Measurements from ENCODE around the gene TCAP. TPM values are rescaled to one million over a fixed set of nuclear protein-coding genes. Genes with fewer than 3 reads are reported as not detected.

TCAP gene
- total RNA-seq, 2 experiments from 2014 or later: 1.3 to 1.8 TPM

DNA sequence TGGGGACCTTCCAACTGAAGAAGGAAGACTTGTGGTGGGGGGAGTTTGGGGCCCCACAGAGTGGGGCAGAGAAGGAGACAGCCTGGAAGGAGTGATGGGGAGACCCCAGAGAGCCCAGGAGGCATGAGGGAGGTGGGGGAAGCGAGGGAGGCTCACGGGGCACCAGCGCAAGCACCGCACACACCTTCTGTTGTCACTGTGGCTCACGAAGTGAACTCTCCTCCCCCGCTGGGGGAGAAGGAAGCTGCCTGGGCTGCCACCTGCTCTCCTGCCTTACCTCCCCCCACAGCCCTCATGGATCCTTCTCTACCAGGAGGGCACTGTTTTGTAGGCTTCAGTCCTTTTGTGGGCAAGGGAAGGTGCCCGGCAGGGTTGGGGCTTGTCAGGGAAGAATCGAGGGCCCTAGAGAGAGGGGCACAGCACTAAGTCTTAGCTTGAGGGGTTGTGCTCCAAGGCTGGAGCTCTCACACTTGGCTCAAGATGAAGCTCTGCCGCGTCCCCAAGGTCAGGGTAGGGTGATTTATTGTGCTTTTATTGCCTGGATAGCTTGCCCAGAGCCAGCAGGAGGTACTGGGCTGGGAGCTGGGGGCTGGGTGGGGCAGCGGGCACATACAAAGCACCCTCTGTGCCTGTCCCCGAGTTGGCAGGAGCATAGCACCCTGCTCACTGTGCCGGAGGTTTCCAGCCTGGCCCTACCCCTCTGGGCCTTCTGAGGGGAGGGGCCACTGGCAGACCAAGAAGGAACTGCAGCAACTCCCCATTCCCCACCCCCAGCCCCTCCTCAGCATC lies 32.8 kb upstream of the TCAP start:
- H3K27me3 Mint-ChIP-seq (ENCODE audit: low read depth): peaks cover 30% of the 10 kb centered on the region
- ATAC-seq (no peak), DNase-seq (no peak)
- ChIA-PET CTCF (interaction anchor here (1.0 to 6.5 kb wide), 5 partner anchors 10 to 84 kb away, joined by 3 to 189 read pairs (median 8); no protein-coding TSS in a partner anchor), POLR2A (interaction anchor here (1.2 kb wide), 1 partner anchor 56 kb away, joined by 3 read pairs; the partner anchor contains the start of gene PGAP3)
- H3K4me3 Mint-ChIP-seq: no peak overlapping the region
- no peaks in the 10 kb centered on the region for H3K9me3 Mint-ChIP-seq (ENCODE audit: insufficient read depth)
- no peaks in the 10 kb centered on the region for H3K36me3 Mint-ChIP-seq (ENCODE audit: low read depth)
- H3K4me1 Mint-ChIP-seq (ENCODE audit: low read depth): peaks cover 38% of the 10 kb centered on the region
- H3K27ac Mint-ChIP-seq: no peak overlapping the region

DNA sequence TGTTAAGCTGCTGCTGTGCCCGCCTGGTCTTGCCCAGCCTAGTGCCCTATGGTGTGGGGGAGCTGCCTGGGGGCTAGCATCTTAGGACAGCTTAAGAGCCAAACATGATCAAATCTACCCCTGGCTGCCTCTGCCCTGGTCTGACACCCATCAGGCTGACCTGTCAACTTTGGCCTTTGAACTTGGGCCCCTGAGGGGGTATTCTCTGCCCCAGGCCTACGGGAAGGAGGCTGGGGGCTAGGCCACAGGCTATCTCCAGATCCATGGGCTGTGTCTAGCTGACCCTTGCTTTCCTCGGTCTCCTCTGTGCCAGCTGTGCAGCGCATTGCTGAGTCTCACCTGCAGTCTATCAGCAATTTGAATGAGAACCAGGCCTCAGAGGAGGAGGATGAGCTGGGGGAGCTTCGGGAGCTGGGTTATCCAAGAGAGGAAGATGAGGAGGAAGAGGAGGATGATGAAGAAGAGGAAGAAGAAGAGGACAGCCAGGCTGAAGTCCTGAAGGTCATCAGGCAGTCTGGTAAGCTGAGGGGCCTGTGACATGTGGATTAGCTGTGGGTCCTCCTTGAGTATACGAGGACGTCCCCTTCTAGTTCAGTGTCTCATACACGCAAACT lies 31.5 kb upstream of the TCAP start:
- Mint-ChIP-seq H3K27me3 (ENCODE audit: low read depth) (peaks cover 20% of the 10 kb centered on the region), H3K4me1 (ENCODE audit: low read depth) (peaks cover 50% of the 10 kb centered on the region), H3K9me3 (ENCODE audit: insufficient read depth) (no peaks in the 10 kb centered on the region), H3K27ac (peak overlapping the region; percentile 66), H3K4me3 (no peak overlapping the region), H3K36me3 (ENCODE audit: low read depth) (peaks cover 8% of the 10 kb centered on the region)
- CTCF ChIA-PET: interaction anchor here (0.8 to 6.5 kb wide), 15 partner anchors 9 to 442 kb away, joined by 3 to 189 read pairs (median 4); partner anchors contain the start of genes MIEN1 and PGAP3
- POLR2A ChIA-PET: interaction anchor here (1.0 to 1.5 kb wide), 3 partner anchors 11 to 54 kb away, joined by 3 read pairs; partner anchors contain the start of gene PGAP3
- no peak for DNase-seq
- no peak for ATAC-seq

DNA sequence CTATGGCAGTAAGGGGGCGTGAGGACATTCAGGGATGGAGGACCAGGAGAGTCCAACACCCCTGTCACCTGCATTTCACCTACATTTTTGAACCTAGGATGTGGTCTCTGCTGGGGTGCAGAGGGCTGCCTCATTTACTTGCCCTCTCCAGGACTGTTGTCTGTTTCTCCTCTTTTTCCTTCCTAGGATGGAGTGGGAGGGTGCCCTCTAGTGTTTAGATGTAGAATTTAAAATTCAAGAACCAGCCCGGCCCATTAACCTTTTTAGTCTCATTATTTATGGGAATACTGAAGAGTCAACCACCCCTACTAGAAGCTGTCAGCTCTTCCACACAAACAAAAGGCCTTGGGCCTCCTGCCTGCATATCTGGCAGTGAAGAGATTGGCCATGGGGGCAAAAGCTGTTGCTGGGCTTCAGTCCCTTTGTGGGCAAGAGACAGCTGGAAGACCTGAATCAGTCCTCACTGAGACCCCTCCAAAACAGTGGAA lies 30.7 kb upstream of the TCAP start:
- CTCF ChIA-PET: interaction anchor here (0.7 to 6.5 kb wide), 25 partner anchors 8 to 435 kb away, joined by 3 to 189 read pairs (median 4); partner anchors contain the start of genes MIEN1, PGAP3, PSMD3 and RPL19
- POLR2A ChIA-PET: interaction anchor here (1.5 kb wide), 1 partner anchor 12 kb away, joined by 3 read pairs; no protein-coding TSS in a partner anchor

DNA sequence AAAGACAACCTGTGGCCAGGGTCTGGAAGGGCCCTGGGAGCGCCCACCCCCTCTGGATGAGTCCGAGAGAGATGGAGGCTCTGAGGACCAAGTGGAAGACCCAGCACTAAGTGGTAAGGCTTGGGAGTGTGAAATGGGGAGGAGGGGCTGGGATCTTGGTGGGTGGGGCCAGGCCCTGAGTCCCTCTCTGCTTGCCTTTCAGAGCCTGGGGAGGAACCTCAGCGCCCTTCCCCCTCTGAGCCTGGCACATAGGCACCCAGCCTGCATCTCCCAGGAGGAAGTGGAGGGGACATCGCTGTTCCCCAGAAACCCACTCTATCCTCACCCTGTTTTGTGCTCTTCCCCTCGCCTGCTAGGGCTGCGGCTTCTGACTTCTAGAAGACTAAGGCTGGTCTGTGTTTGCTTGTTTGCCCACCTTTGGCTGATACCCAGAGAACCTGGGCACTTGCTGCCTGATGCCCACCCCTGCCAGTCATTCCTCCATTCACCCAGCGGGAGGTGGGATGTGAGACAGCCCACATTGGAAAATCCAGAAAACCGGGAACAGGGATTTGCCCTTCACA lies 29.5 kb upstream of the TCAP start:
- POLR2A ChIA-PET: no interaction called here
- DNase-seq (no peak), ATAC-seq (no peak)
- Mint-ChIP-seq H3K9me3 (ENCODE audit: insufficient read depth) (no peaks in the 10 kb centered on the region), H3K27me3 (ENCODE audit: low read depth) (peaks cover 9% of the 10 kb centered on the region), H3K36me3 (ENCODE audit: low read depth) (peaks cover 10% of the 10 kb centered on the region), H3K4me3 (peak overlapping the region; percentile 92), H3K4me1 (ENCODE audit: low read depth) (peaks cover 68% of the 10 kb centered on the region), H3K27ac (no peak overlapping the region)
- CTCF ChIA-PET: interaction anchor here (1.1 to 10.6 kb wide), 10 partner anchors 10 to 391 kb away, joined by 3 to 189 read pairs (median 8); no protein-coding TSS in a partner anchor

More for the DNA sequence above, 30.7 kb upstream of the TCAP start:
- no peaks in the 10 kb centered on the region for H3K9me3 Mint-ChIP-seq (ENCODE audit: insufficient read depth)
- H3K27me3 Mint-ChIP-seq (ENCODE audit: low read depth): peaks cover 14% of the 10 kb centered on the region
- peak; percentile 44 for DNase-seq
- H3K4me3 Mint-ChIP-seq: no peak overlapping the region
- H3K36me3 Mint-ChIP-seq (ENCODE audit: low read depth): peaks cover 8% of the 10 kb centered on the region
- H3K27ac Mint-ChIP-seq: no peak overlapping the region
- H3K4me1 Mint-ChIP-seq (ENCODE audit: low read depth): peaks cover 56% of the 10 kb centered on the region
- no peak for ATAC-seq

DNA sequence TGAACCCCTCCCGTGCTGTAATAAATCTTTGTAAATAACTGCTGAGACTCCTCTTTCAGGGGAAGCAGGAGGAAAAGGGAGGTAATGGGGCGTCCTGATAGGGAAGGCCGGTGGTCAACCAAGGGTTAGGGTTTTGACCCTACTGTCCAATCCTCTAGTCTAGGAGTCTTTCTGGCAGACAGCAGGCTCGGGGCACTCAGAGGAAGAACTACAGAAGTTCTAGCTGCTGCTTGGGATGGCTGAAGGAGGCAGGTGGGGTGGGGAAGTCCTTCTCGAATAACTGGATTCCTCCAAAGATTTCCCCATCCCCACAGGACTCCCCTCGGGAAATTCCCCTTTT lies 28.6 kb upstream of the TCAP start:
- H3K4me3 Mint-ChIP-seq: peak overlapping the region; percentile 92
- H3K4me1 Mint-ChIP-seq (ENCODE audit: low read depth): peaks cover 69% of the 10 kb centered on the region
- H3K27ac Mint-ChIP-seq: peak overlapping the region; percentile 81
- peaks cover 10% of the 10 kb centered on the region for H3K36me3 Mint-ChIP-seq (ENCODE audit: low read depth)
- CTCF ChIA-PET: interaction anchor here (1.2 to 10.6 kb wide), 4 partner anchors 15 to 208 kb away, joined by 3 to 115 read pairs (median 53); partner anchors contain the start of gene PNMT
- ATAC-seq (peak; percentile 8), DNase-seq (no peak)
- H3K9me3 Mint-ChIP-seq (ENCODE audit: insufficient read depth): no peaks in the 10 kb centered on the region
- peaks cover 6% of the 10 kb centered on the region for H3K27me3 Mint-ChIP-seq (ENCODE audit: low read depth)
- POLR2A ChIA-PET: interaction anchor here (1.1 kb wide), 1 partner anchor 117 kb away, joined by 3 read pairs; no protein-coding TSS in a partner anchor

DNA sequence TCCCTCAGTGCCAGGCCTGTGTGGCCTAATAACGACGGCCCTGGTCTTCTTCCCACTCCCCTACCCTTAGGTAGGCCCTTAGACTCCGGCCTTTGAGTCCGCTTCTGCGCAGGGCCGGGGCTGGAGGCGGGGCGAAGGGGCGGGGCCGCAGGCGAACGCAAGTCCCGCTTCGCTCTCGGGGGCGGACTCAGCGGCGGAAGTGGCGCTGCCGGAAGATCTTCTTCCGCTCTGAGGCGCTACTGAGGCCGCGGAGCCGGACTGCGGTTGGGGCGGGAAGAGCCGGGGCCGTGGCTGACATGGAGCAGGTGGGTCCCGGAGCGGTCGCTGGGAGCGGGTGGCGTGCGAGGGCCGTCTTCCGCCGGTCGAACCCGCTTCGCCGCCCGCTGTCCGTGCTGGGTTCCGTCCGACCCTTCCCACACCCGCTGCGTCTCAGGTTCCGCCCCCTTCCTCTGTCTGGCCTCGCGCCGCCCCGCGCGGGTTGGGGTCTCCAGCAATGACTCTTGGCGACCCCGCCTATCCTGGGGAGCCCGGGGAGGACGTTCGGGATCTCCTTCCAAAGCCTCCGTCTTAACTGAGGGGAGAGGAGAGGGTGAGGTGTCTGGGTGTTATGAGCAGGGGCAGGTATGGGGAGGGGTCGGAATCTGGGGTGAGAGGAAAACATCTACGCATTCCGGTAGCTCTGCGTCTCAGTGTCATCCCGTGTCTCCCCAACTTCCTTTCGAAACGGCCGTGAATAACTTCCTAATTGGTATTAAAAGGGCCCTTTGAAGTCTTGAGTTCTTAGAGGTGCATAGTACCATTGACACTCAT lies 28.0 kb upstream of the TCAP start, which contains the start of gene STARD3:
TSS of gene STARD3 (plus strand) at position 218 of the 810 bp plus-strand sequence. CDS start 16,388 bp downstream, outside the sequence.
- no peaks in the 10 kb centered on the region for H3K27me3 Mint-ChIP-seq (ENCODE audit: low read depth)

DNA sequence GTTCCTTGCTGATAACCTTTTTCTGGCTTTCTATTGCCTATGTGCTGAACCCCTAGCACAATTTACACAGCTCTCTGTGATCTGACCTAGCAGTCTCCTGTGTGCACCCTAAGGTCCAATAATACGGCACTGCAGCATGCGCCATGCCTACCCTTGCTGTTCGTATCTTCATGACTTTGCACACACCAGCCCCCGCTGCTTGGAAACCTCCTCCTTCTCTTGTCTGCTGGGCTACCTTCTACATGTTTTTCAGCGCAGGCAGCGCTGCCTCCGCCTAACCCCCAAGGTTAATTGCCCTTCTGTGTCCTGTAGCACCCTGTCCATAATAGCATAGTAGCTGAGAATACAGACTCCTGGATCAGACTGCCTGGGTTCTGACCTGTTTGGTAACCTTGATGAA lies 26.8 kb upstream of the TCAP start:
- no peaks in the 10 kb centered on the region for H3K9me3 Mint-ChIP-seq (ENCODE audit: insufficient read depth)
- H3K27ac Mint-ChIP-seq: peak overlapping the region; percentile 81

More for the DNA sequence above, 28.0 kb upstream of the TCAP start, which contains the start of gene STARD3:
- Mint-ChIP-seq H3K36me3 (ENCODE audit: low read depth) (peaks cover 10% of the 10 kb centered on the region), H3K27ac (peak within 1 kb of the TSS; percentile 81), H3K9me3 (ENCODE audit: insufficient read depth) (no peaks in the 10 kb centered on the region), H3K4me3 (peak within 1 kb of the TSS; percentile 92), H3K4me1 (ENCODE audit: low read depth) (peaks cover 68% of the 10 kb centered on the region)
- ChIA-PET CTCF (interaction anchor here (1.2 to 10.6 kb wide), 6 partner anchors 16 to 93 kb away, joined by 5 to 115 read pairs (median 8); partner anchors contain the start of genes MIEN1 and PNMT), POLR2A (interaction anchor here (0.7 to 1.1 kb wide), 3 partner anchors 11 to 117 kb away, joined by 3 to 5 read pairs (median 4); no protein-coding TSS in a partner anchor)
- DNase-seq: peak; percentile 94
- peak; percentile 90 for ATAC-seq

DNA sequence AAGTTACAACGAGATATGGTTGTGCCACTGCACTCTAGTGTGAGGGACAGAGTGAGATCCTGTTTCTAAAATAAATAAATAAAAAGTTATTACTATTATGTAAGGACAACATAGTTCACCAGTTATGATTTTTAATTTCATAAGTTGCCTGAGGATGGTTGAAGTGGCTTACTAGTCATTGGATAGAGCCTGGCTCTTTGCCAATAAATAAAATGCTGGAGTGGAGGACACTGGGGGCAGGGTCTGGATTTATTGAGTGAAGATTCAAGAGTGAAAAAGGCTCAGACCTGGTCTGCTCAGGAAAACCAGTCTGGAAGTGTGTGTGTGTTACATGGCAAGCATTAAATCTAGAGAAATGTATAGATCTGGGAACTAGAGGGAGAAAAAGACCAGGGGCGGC lies 26.1 kb upstream of the TCAP start:
- no peak overlapping the region for H3K4me3 Mint-ChIP-seq

More for the DNA sequence above, 26.8 kb upstream of the TCAP start:
- ChIA-PET CTCF (interaction anchor here (1.2 to 10.6 kb wide), 6 partner anchors 15 to 92 kb away, joined by 5 to 115 read pairs (median 8); partner anchors contain the start of genes MIEN1 and PNMT), POLR2A (interaction anchor here (0.9 to 1.8 kb wide), 2 partner anchors 10 to 50 kb away, joined by 5 read pairs; partner anchors contain the start of gene PGAP3)
- no peak for DNase-seq
- H3K4me3 Mint-ChIP-seq: peak overlapping the region; percentile 92
- no peak for ATAC-seq
- peaks cover 10% of the 10 kb centered on the region for H3K36me3 Mint-ChIP-seq (ENCODE audit: low read depth)
- peaks cover 77% of the 10 kb centered on the region for H3K4me1 Mint-ChIP-seq (ENCODE audit: low read depth)
- no peaks in the 10 kb centered on the region for H3K27me3 Mint-ChIP-seq (ENCODE audit: low read depth)

DNA sequence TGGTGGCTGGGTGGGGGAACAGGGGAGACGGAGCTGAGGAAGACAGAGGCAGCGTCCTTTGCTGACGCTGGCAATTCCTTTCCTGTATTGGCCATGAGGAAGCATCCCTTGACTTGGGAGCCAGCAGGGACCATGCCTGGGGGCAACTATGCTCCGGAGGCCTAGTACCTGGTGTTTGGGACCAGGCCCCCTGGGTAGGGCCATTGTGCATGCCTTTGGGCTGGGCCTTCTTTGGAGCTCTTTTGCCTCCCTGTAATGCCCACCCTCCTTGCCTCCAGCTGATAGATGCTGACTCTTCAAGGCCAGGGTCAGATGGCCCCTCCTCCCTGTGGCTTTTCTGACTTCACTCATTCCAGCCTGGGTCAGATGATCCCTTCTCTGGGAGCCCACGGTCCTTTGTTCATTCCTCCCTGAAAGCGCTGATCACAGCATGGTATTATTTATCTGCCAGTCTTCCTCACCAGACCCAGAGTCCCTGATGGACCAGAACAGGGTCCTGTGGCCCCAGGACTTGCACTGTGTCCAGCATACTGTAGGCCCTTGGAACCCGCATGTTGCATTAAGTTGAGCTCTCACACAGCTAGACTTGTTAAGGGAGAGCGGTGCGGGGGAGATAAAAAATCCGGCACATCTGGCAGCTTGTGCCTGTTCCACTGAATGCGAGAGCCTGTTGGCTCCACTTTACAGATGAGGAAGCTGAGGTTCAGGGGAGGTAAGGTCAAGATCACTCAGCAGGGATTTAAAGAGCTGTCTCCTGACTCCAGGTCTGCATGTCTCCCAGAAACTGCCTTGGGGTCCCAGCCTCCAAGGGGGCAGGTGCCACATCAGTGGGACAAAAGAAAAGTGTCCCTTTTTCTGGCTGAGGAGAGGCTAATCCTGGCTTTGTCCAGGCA lies 25.3 kb upstream of the TCAP start:
- H3K4me3 Mint-ChIP-seq: peak overlapping the region; percentile 28
- H3K9me3 Mint-ChIP-seq (ENCODE audit: insufficient read depth): no peaks in the 10 kb centered on the region
- peak overlapping the region; percentile 32 for H3K27ac Mint-ChIP-seq
- H3K36me3 Mint-ChIP-seq (ENCODE audit: low read depth): peaks cover 10% of the 10 kb centered on the region
- ChIA-PET CTCF (interaction anchor here (9.8 to 10.6 kb wide), 2 partner anchors 14 to 18 kb away, joined by 97 to 115 read pairs; no protein-coding TSS in a partner anchor), POLR2A (interaction anchor here (1.8 kb wide), 1 partner anchor 48 kb away, joined by 5 read pairs; the partner anchor contains the start of gene PGAP3)
- ATAC-seq (no peak), DNase-seq (no peak)
- peaks cover 81% of the 10 kb centered on the region for H3K4me1 Mint-ChIP-seq (ENCODE audit: low read depth)
- H3K27me3 Mint-ChIP-seq (ENCODE audit: low read depth): no peaks in the 10 kb centered on the region

More for the DNA sequence above, 26.1 kb upstream of the TCAP start:
- no peaks in the 10 kb centered on the region for H3K9me3 Mint-ChIP-seq (ENCODE audit: insufficient read depth)
- no peak overlapping the region for H3K27ac Mint-ChIP-seq
- H3K4me1 Mint-ChIP-seq (ENCODE audit: low read depth): peaks cover 82% of the 10 kb centered on the region
- ATAC-seq (no peak), DNase-seq (no peak)
- ChIA-PET CTCF (interaction anchor here (2.0 to 10.6 kb wide), 3 partner anchors 14 to 91 kb away, joined by 6 to 115 read pairs (median 97); partner anchors contain the start of gene MIEN1), POLR2A (interaction anchor here (1.8 kb wide), 1 partner anchor 49 kb away, joined by 5 read pairs; the partner anchor contains the start of gene PGAP3)
- no peaks in the 10 kb centered on the region for H3K27me3 Mint-ChIP-seq (ENCODE audit: low read depth)
- peaks cover 10% of the 10 kb centered on the region for H3K36me3 Mint-ChIP-seq (ENCODE audit: low read depth)

Measured in activated CD8-positive, alpha-beta T cell treated with anti-CD3 and anti-CD28 coated beads, Interleukin-2, amount 10 ng/mL, durations not matched to agents 7 days and 5 days (primary cell).